DND-41 (cell line): ENCODE data around the gene EYS.

Experiments used
- ATAC-seq: fragments of 200-7000 bp; cut with Tn5 transposase; 3 replicates; pipeline ENCODE4 v1.9.1; 2021; ENCODE audit warnings: low read depth; ENCODE audit not compliant: insufficient read depth
- DNase-seq: peaks from one replicate; pipeline ENCODE4 v3.0.0-alpha.2; 2020
- H2AFZ ChIP-seq: 2 replicates; pipeline ENCODE4 v1.6.0; 2012; ENCODE audit warnings: low read depth, low read length
- H3K27ac ChIP-seq: 2 replicates; pipeline ENCODE4 v1.5.1; 2012; ENCODE audit warnings: low read length, inconsistent platforms
- H3K27me3 ChIP-seq: fragments of 200-600 bp; sonication (generic); 2 replicates; pipeline ENCODE4 v1.6.0; 2012; ENCODE audit warnings: low read length, mild to moderate bottlenecking, inconsistent platforms; ENCODE audit not compliant: insufficient read depth, poor library complexity
- H3K36me3 ChIP-seq: 2 replicates; pipeline ENCODE4 v1.5.1; 2012; ENCODE audit warnings: low read length, inconsistent platforms; ENCODE audit not compliant: insufficient read depth
- H3K4me1 ChIP-seq: 2 replicates; pipeline ENCODE4 v1.5.1; 2012; ENCODE audit warnings: mild to moderate bottlenecking, low read length; ENCODE audit not compliant: insufficient read depth
- H3K4me2 ChIP-seq: 2 replicates; pipeline ENCODE4 v1.6.0; 2012; ENCODE audit warnings: mild to moderate bottlenecking, moderate library complexity, low read length, inconsistent platforms; ENCODE audit not compliant: insufficient read depth
- H3K4me3 ChIP-seq, 2 experiments: fragments of 200-600 bp in 1 of 2; shearing (Covaris generic) in 1 of 2; 2 replicates each; pipeline ENCODE4 v1.5.1; 2012 to 2016; ENCODE audit warnings: inconsistent platforms in 2 of 2, low read length in 2 of 2, mild to moderate bottlenecking in 2 of 2, low read depth in 1 of 2, moderate library complexity in 1 of 2
- H3K79me2 ChIP-seq: 2 replicates; pipeline ENCODE4 v1.6.0; 2012; ENCODE audit warnings: low read length, inconsistent platforms; ENCODE audit not compliant: insufficient read depth
- H3K9ac ChIP-seq: 2 replicates; pipeline ENCODE4 v1.6.0; 2012; ENCODE audit warnings: low read depth, mild to moderate bottlenecking, inconsistent platforms, low read length, moderate library complexity
- H3K9me3 ChIP-seq: 2 replicates; pipeline ENCODE4 v1.5.1; 2012; ENCODE audit warnings: low read length, moderate library complexity, mild to moderate bottlenecking, inconsistent platforms; ENCODE audit not compliant: insufficient read depth, severe bottlenecking
- H4K20me1 ChIP-seq: 2 replicates; pipeline ENCODE4 v1.6.0; 2012; ENCODE audit warnings: low read length; ENCODE audit not compliant: insufficient read depth
- EZH2 ChIP-seq: IDR thresholded peaks from 3 replicates; pipeline ENCODE4 v1.6.1; 2012; ENCODE audit warnings: borderline replicate concordance, low read depth, mild to moderate bottlenecking, moderate library complexity, low read length, inconsistent platforms; ENCODE audit not compliant: severe bottlenecking
- TF ChIP-seq, protein P1 (sequence below): IDR thresholded peaks from 2 replicates; pipeline ENCODE4 v1.5.1; 2012; ENCODE audit warnings: borderline replicate concordance, low read length, moderate library complexity, mild to moderate bottlenecking; ENCODE audit not compliant: poor library complexity, severe bottlenecking; ENCODE audit errors: extremely low read depth

Gene EYS

DNA sequence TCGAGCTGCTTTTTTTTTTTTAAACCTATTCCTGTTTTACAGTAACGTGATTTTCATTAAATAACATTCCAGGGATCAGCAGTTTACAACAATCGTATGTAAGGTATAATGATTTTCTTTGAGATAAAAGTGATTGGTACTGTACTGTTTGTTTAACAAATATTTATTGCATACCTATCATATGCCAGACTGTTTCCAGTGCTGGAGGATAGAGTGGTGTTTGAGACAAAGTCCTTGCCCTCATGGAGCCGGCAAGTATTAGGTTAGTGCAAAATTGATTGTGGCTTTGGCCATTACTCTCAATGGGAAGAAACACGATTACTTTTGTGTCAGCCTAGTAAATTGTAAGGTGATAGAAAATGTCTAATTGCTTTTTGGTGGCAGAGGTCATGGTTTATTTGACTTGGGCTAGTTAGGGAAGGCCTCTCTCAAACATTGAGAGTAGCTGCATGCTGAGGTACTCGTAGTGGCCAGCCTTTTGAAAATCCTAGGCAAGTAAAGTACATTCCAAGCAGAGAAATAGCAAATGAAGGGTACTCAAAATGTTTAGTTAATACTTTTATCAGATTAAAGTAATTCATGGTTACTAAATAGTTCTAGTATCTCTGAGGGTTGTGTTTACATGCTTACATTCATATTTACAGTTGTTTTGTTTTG is 2035.8 kb downstream of the EYS start:
- Histone ChIP-seq H3K27ac (no peak overlapping the region), H4K20me1 (peaks cover 85% of the 10 kb centered on the region), H3K79me2 (peaks cover 100% of the 10 kb centered on the region), H3K9ac (no peak overlapping the region), H3K9me3 (no peaks in the 10 kb centered on the region), H3K4me1 (no peaks in the 10 kb centered on the region), H2AFZ (no peak overlapping the region), H3K4me3 (no peak overlapping the region), H3K36me3 (peaks cover 15% of the 10 kb centered on the region; the same call in 1 of the 2 replicates), H3K27me3 (no peaks in the 10 kb centered on the region), H3K4me2 (no peak overlapping the region)
- no peak for ATAC-seq
- TF ChIP-seq, protein P1, sequence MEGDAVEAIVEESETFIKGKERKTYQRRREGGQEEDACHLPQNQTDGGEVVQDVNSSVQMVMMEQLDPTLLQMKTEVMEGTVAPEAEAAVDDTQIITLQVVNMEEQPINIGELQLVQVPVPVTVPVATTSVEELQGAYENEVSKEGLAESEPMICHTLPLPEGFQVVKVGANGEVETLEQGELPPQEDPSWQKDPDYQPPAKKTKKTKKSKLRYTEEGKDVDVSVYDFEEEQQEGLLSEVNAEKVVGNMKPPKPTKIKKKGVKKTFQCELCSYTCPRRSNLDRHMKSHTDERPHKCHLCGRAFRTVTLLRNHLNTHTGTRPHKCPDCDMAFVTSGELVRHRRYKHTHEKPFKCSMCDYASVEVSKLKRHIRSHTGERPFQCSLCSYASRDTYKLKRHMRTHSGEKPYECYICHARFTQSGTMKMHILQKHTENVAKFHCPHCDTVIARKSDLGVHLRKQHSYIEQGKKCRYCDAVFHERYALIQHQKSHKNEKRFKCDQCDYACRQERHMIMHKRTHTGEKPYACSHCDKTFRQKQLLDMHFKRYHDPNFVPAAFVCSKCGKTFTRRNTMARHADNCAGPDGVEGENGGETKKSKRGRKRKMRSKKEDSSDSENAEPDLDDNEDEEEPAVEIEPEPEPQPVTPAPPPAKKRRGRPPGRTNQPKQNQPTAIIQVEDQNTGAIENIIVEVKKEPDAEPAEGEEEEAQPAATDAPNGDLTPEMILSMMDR = no peak
- no peak for TF ChIP-seq EZH2
- DNase-seq = no peak
